Neural progenitor cell (in vitro differentiated cells): ENCODE measurements around the gene RNF150. TPM values are rescaled to one million over a fixed set of nuclear protein-coding genes. Genes with fewer than 3 reads are reported as not detected.

ENCODE experiments used
- DNase-seq: peaks from one replicate; pipeline ENCODE4 v3.0.0-alpha.2; 2016; ENCODE audit warnings: low spot score
- H2AFZ ChIP-seq: fragments of 200-600 bp; sonication (generic); replicated peaks from 2 replicates; pipeline ENCODE4 v1.6.1; 2016; ENCODE audit warnings: antibody characterized with exemption
- H3F3A ChIP-seq: fragments of 200-600 bp; sonication (generic); 2 replicates; pipeline ENCODE4 v1.6.1; 2016; ENCODE audit warnings: antibody characterized with exemption, low read depth
- H3K27ac ChIP-seq: fragments of 200-600 bp; sonication (generic); 2 replicates; pipeline ENCODE4 v1.5.1; 2016; ENCODE audit warnings: mild to moderate bottlenecking
- H3K27me3 ChIP-seq: fragments of 200-600 bp; sonication (generic); 2 replicates; pipeline ENCODE4 v1.6.1; 2016; ENCODE audit warnings: mild to moderate bottlenecking, moderate library complexity
- H3K36me3 ChIP-seq: fragments of 200-600 bp; sonication (generic); 2 replicates; pipeline ENCODE4 v1.5.1; 2016
- H3K4me1 ChIP-seq: fragments of 200-600 bp; sonication (generic); 2 replicates; pipeline ENCODE4 v1.6.1; 2016; ENCODE audit warnings: mixed run types
- H3K4me2 ChIP-seq: fragments of 200-600 bp; sonication (generic); 2 replicates; pipeline ENCODE4 v1.6.1; 2016
- H3K4me3 ChIP-seq: fragments of 200-600 bp; sonication (generic); 2 replicates; pipeline ENCODE4 v1.5.1; 2016
- H3K79me2 ChIP-seq: fragments of 200-600 bp; sonication (generic); 2 replicates; pipeline ENCODE4 v1.6.1; 2016; ENCODE audit warnings: low read depth
- H3K9ac ChIP-seq: fragments of 200-600 bp; sonication (generic); 2 replicates; pipeline ENCODE4 v1.6.1; 2016
- H3K9me3 ChIP-seq: fragments of 200-600 bp; sonication (generic); 2 replicates; pipeline ENCODE4 v1.5.1; 2016; ENCODE audit warnings: low read depth
- H4K20me1 ChIP-seq: fragments of 200-600 bp; sonication (generic); 2 replicates; pipeline ENCODE4 v1.6.1; 2016; ENCODE audit warnings: low read depth
- H3K27ac Mint-ChIP-seq: 3 replicates; pipeline ENCODE4 v1.8.0; 2021; ENCODE audit warnings: mixed read lengths
- H3K27me3 Mint-ChIP-seq: 2 replicates; pipeline ENCODE4 v1.8.0; 2022; ENCODE audit warnings: low read depth, mild to moderate bottlenecking, inconsistent platforms, moderate library complexity, mixed read lengths; ENCODE audit not compliant: insufficient read depth
- H3K36me3 Mint-ChIP-seq: 3 replicates; pipeline ENCODE4 v1.8.0; 2021; ENCODE audit warnings: mixed read lengths
- H3K4me1 Mint-ChIP-seq: 3 replicates; pipeline ENCODE4 v1.8.0; 2021; ENCODE audit warnings: mixed read lengths
- H3K4me3 Mint-ChIP-seq: 3 replicates; pipeline ENCODE4 v1.8.0; 2021; ENCODE audit warnings: mild to moderate bottlenecking, moderate library complexity, mixed read lengths
- H3K9me3 Mint-ChIP-seq: 3 replicates; pipeline ENCODE4 v1.8.0; 2020; ENCODE audit warnings: mixed read lengths
- CTCF ChIP-seq: fragments of 200-600 bp; sonication (generic); IDR thresholded peaks from 2 replicates; pipeline ENCODE4 v1.5.1; 2017; ENCODE audit warnings: antibody characterized with exemption, mild to moderate bottlenecking
- EZH2 ChIP-seq: fragments of 200-600 bp; sonication (generic); IDR thresholded peaks from 2 replicates; pipeline ENCODE4 v1.6.1; 2017; ENCODE audit warnings: antibody characterized with exemption, mild to moderate bottlenecking, moderate library complexity
- EZH2phosphoT487 ChIP-seq: fragments of 200-600 bp; sonication (generic); IDR thresholded peaks from 2 replicates; pipeline ENCODE4 v1.6.1; 2017; ENCODE audit warnings: antibody characterized with exemption
- total RNA-seq: library from RNA; depleted of rRNA; stranded (reverse); fragments of >200 nt; gene quantifications from 2 replicates; pipeline ENCODE4 v1.2.3, GENCODE V29; 2015; ENCODE audit warnings: low replicate concordance

RNF150 gene
- total RNA-seq, 1 donor from 2014 or later = 1.4 TPM

- no peaks in the 10 kb centered on the region for H3K36me3 ChIP-seq
- no peak for DNase-seq
- peaks cover 36% of the 10 kb centered on the region for H4K20me1 ChIP-seq
- no peaks in the 10 kb centered on the region for H3K36me3 Mint-ChIP-seq
- H3K79me2 ChIP-seq = no peaks in the 10 kb centered on the region
- H3K4me3 Mint-ChIP-seq = no peak overlapping the region
- peaks cover 83% of the 10 kb centered on the region for H3K27me3 ChIP-seq
- no peaks in the 10 kb centered on the region for H3F3A ChIP-seq
- H3K27me3 Mint-ChIP-seq = peaks cover 28% of the 10 kb centered on the region
- peaks cover 8% of the 10 kb centered on the region for H3K4me1 Mint-ChIP-seq
- no peak overlapping the region for H3K27ac Mint-ChIP-seq
- no peaks in the 10 kb centered on the region for H3K9me3 Mint-ChIP-seq
- H3K4me1 ChIP-seq = peaks cover 7% of the 10 kb centered on the region
- H3K9me3 ChIP-seq = no peaks in the 10 kb centered on the region
- H3K4me2 ChIP-seq = no peak overlapping the region
- H3K9ac ChIP-seq = no peak overlapping the region
- H3K4me3 ChIP-seq = no peak overlapping the region
- no peak for TF ChIP-seq CTCF
- TF ChIP-seq EZH2 = no peak
- TF ChIP-seq EZH2phosphoT487 = no peak
- no peak overlapping the region for H3K27ac ChIP-seq
- no peak overlapping the region for H2AFZ ChIP-seq
Observed at GRCh38 chr4:140871368-140871767, 261.9 kb downstream of the RNF150 start.

GRCh38 chr4:140870427-140870826, 262.8 kb downstream of the RNF150 start:
- Histone ChIP-seq H3K9me3 (no peaks in the 10 kb centered on the region), H3K4me2 (no peak overlapping the region), H3K4me3 (no peak overlapping the region), H4K20me1 (peaks cover 45% of the 10 kb centered on the region), H3K79me2 (no peaks in the 10 kb centered on the region), H3K27me3 (peaks cover 89% of the 10 kb centered on the region), H3K9ac (no peak overlapping the region), H3K4me1 (peaks cover 15% of the 10 kb centered on the region), H3K36me3 (no peaks in the 10 kb centered on the region), H3F3A (peaks cover 9% of the 10 kb centered on the region), H3K27ac (no peak overlapping the region), H2AFZ (no peak overlapping the region)
- TF ChIP-seq EZH2 (no peak), CTCF (no peak), EZH2phosphoT487 (no peak)
- Mint-ChIP-seq H3K4me3 (no peak overlapping the region), H3K36me3 (no peaks in the 10 kb centered on the region), H3K4me1 (peaks cover 15% of the 10 kb centered on the region), H3K9me3 (no peaks in the 10 kb centered on the region), H3K27ac (no peak overlapping the region), H3K27me3 (peaks cover 31% of the 10 kb centered on the region)
- no peak for DNase-seq

- Histone ChIP-seq H3K79me2 (no peaks in the 10 kb centered on the region), H3K36me3 (no peaks in the 10 kb centered on the region), H2AFZ (no peak overlapping the region), H4K20me1 (peaks cover 51% of the 10 kb centered on the region), H3K4me1 (peaks cover 15% of the 10 kb centered on the region), H3F3A (peaks cover 9% of the 10 kb centered on the region), H3K9me3 (no peaks in the 10 kb centered on the region), H3K4me2 (no peak overlapping the region), H3K9ac (no peak overlapping the region), H3K27me3 (peaks cover 98% of the 10 kb centered on the region), H3K4me3 (no peak overlapping the region), H3K27ac (no peak overlapping the region)
- TF ChIP-seq EZH2phosphoT487 (no peak), CTCF (no peak), EZH2 (no peak)
- H3K27me3 Mint-ChIP-seq = peaks cover 32% of the 10 kb centered on the region
- no peaks in the 10 kb centered on the region for H3K9me3 Mint-ChIP-seq
- peaks cover 2% of the 10 kb centered on the region for H3K36me3 Mint-ChIP-seq
- H3K27ac Mint-ChIP-seq = no peak overlapping the region
- DNase-seq = no peak
- no peak overlapping the region for H3K4me3 Mint-ChIP-seq
- H3K4me1 Mint-ChIP-seq = peaks cover 15% of the 10 kb centered on the region
Observed at GRCh38 chr4:140869446-140869845, 263.8 kb downstream of the RNF150 start.
